Measurements from ENCODE around the gene RNU5B-1.

Gene RNU5B-1

GRCh38 chr15:65329288-65329983 lies 25.0 kb downstream of the RNU5B-1 start:
- TF ChIP-seq, protein P1, sequence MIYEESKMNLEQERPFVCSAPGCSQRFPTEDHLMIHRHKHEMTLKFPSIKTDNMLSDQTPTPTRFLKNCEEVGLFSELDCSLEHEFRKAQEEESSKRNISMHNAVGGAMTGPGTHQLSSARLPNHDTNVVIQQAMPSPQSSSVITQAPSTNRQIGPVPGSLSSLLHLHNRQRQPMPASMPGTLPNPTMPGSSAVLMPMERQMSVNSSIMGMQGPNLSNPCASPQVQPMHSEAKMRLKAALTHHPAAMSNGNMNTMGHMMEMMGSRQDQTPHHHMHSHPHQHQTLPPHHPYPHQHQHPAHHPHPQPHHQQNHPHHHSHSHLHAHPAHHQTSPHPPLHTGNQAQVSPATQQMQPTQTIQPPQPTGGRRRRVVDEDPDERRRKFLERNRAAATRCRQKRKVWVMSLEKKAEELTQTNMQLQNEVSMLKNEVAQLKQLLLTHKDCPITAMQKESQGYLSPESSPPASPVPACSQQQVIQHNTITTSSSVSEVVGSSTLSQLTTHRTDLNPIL (CRISPR knock-in tag; IDR thresholded peaks at IDR 0.05; ENCODE audit: low read depth): no peak
- TF ChIP-seq, protein P2, sequence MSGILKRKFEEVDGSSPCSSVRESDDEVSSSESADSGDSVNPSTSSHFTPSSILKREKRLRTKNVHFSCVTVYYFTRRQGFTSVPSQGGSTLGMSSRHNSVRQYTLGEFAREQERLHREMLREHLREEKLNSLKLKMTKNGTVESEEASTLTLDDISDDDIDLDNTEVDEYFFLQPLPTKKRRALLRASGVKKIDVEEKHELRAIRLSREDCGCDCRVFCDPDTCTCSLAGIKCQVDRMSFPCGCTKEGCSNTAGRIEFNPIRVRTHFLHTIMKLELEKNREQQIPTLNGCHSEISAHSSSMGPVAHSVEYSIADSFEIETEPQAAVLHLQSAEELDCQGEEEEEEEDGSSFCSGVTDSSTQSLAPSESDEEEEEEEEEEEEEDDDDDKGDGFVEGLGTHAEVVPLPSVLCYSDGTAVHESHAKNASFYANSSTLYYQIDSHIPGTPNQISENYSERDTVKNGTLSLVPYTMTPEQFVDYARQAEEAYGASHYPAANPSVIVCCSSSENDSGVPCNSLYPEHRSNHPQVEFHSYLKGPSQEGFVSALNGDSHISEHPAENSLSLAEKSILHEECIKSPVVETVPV (CRISPR knock-in tag; IDR thresholded peaks at IDR 0.05): no peak
- TF ChIP-seq TOX (CRISPR knock-in tag; IDR thresholded peaks at IDR 0.05; ENCODE audit: borderline replicate concordance): no peak
- no peak for ATAC-seq

DNA sequence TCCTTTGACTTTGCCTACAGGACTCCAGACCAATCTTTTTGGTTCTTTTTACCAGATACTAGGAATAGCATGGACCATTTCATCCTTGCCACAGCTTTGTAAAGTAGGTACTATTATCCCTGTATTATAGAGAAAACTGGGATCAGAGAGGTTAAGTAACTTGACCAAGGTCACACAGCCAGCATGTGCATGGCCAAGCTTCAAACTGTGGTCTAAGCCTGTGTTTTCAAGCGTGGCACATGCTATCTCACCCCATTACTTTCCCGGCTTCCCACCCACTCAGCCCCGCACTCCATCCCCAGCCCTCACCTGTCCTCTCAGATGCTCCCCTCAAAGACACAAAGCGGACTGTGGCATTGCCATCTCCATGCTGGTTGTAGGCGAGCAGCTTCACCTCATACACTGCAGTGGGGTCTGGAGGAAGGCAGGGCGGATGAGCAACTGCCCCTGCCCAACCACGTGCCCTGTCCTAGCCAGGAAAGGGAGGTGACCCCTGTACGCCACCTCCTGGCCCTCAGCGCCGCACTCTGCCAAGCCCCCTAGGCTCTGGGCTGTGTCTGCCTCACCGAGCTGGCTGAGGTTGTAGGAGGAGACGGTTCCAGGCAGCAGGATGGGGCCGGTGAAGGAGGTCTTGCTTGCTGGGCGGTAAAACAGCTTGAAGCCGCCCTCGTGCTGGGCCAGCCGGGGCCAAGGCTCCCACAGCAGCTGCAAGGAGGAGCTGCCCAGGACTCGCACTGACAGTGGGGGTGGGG lies 25.7 kb downstream of the RNU5B-1 start:
- no peak for ATAC-seq
- TF ChIP-seq ARNTL (CRISPR knock-in tag; IDR thresholded peaks at IDR 0.05; ENCODE audit: borderline replicate concordance, low read depth) (no peak), ZNF8 (CRISPR knock-in tag; IDR thresholded peaks at IDR 0.05) (no peak), POU6F1 (CRISPR knock-in tag; IDR thresholded peaks at IDR 0.05; ENCODE audit: borderline replicate concordance, low read depth) (no peak), SNAI2 (CRISPR knock-in tag; IDR thresholded peaks at IDR 0.05) (no peak), CSDC2 (CRISPR knock-in tag; IDR thresholded peaks at IDR 0.05) (no peak), PPARA (CRISPR knock-in tag; IDR thresholded peaks at IDR 0.05; ENCODE audit: borderline replicate concordance) (no peak), ESRRG (CRISPR knock-in tag; IDR thresholded peaks at IDR 0.05) (no peak), ZFP3 (CRISPR knock-in tag; IDR thresholded peaks at IDR 0.05) (no peak), ZFP30 (CRISPR knock-in tag; IDR thresholded peaks at IDR 0.05) (no peak), TOX (CRISPR knock-in tag; IDR thresholded peaks at IDR 0.05; ENCODE audit: borderline replicate concordance) (no peak), RARB (CRISPR knock-in tag; IDR thresholded peaks at IDR 0.05) (no peak), GLIS3 (CRISPR knock-in tag; IDR thresholded peaks at IDR 0.05) (no peak), OSR1 (CRISPR knock-in tag; IDR thresholded peaks at IDR 0.05) (no peak), ZC3H10 (CRISPR knock-in tag; IDR thresholded peaks at IDR 0.05) (no peak), BACH2 (CRISPR knock-in tag; IDR thresholded peaks at IDR 0.05; ENCODE audit: borderline replicate concordance) (no peak), ISL1 (CRISPR knock-in tag; IDR thresholded peaks at IDR 0.05) (no peak), ZNF70 (CRISPR knock-in tag; IDR thresholded peaks at IDR 0.05) (no peak)
- TF ChIP-seq, protein P3, sequence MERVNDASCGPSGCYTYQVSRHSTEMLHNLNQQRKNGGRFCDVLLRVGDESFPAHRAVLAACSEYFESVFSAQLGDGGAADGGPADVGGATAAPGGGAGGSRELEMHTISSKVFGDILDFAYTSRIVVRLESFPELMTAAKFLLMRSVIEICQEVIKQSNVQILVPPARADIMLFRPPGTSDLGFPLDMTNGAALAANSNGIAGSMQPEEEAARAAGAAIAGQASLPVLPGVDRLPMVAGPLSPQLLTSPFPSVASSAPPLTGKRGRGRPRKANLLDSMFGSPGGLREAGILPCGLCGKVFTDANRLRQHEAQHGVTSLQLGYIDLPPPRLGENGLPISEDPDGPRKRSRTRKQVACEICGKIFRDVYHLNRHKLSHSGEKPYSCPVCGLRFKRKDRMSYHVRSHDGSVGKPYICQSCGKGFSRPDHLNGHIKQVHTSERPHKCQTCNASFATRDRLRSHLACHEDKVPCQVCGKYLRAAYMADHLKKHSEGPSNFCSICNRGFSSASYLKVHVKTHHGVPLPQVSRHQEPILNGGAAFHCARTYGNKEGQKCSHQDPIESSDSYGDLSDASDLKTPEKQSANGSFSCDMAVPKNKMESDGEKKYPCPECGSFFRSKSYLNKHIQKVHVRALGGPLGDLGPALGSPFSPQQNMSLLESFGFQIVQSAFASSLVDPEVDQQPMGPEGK (CRISPR knock-in tag; IDR thresholded peaks at IDR 0.05; ENCODE audit: borderline replicate concordance): no peak
- TF ChIP-seq, protein P2 (CRISPR knock-in tag; IDR thresholded peaks at IDR 0.05): no peak
- TF ChIP-seq, protein P4, sequence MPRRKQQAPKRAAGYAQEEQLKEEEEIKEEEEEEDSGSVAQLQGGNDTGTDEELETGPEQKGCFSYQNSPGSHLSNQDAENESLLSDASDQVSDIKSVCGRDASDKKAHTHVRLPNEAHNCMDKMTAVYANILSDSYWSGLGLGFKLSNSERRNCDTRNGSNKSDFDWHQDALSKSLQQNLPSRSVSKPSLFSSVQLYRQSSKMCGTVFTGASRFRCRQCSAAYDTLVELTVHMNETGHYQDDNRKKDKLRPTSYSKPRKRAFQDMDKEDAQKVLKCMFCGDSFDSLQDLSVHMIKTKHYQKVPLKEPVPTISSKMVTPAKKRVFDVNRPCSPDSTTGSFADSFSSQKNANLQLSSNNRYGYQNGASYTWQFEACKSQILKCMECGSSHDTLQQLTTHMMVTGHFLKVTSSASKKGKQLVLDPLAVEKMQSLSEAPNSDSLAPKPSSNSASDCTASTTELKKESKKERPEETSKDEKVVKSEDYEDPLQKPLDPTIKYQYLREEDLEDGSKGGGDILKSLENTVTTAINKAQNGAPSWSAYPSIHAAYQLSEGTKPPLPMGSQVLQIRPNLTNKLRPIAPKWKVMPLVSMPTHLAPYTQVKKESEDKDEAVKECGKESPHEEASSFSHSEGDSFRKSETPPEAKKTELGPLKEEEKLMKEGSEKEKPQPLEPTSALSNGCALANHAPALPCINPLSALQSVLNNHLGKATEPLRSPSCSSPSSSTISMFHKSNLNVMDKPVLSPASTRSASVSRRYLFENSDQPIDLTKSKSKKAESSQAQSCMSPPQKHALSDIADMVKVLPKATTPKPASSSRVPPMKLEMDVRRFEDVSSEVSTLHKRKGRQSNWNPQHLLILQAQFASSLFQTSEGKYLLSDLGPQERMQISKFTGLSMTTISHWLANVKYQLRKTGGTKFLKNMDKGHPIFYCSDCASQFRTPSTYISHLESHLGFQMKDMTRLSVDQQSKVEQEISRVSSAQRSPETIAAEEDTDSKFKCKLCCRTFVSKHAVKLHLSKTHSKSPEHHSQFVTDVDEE (CRISPR knock-in tag; IDR thresholded peaks at IDR 0.05): no peak

All from SK-N-SH treated with all-trans-retinoic acid at 6 μM for 48 hours (cell line).